Activated CD8-positive, alpha-beta memory T cell treated with anti-CD3 and anti-CD28 coated beads for 1 hour (primary cell): ENCODE data around the gene MOSPD3.

Experiments used
- DNase-seq, 2 donors: peaks; one replicate each; pipeline ENCODE4 v3.0.0-alpha.2; 2020; ENCODE audit warnings: low read depth in 1 of 2; ENCODE audit errors: extremely low read depth in 1 of 2

The MOSPD3 gene

GRCh38 chr7:100575206-100575631 lies 37.1 kb upstream of the MOSPD3 start:
- no peak for DNase-seq

DNA sequence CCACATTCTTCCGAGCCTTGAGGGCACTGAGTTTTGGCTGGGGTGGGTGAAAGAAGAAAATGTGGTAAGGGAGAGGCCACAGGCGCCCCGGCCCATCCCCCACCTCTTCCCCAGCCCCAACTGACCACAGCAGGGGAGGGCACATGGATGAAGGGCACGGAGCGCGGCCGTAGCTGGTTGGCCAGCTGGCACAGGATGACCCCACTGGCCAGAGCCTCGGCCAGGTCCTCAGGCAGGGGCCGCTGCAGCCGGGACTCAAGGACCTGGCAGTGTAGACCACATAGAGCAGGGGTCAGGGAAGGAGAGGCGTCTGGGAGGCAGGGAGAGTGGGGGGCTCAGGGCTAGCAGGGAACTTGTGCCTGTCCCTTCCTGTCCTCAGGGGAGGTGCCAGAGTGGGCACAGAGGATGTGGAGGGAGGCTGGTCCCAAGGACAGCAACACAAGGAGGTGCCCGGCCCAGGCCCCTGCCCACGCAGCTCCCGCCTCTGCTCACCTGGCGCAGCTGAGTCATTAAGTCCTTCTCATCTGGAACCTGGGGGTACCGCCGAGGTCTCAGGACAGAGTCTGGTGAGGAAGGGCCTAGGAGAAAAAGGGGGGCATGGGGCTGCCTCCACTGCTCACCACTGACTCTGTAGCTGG lies 36.5 kb upstream of the MOSPD3 start:
- DNase-seq = no peak

- no peak for DNase-seq
Measured at GRCh38 chr7:100576384-100576993, 35.9 kb upstream of the MOSPD3 start.

GRCh38 chr7:100577103-100577502 lies 35.2 kb upstream of the MOSPD3 start:
- DNase-seq = no peak

DNA sequence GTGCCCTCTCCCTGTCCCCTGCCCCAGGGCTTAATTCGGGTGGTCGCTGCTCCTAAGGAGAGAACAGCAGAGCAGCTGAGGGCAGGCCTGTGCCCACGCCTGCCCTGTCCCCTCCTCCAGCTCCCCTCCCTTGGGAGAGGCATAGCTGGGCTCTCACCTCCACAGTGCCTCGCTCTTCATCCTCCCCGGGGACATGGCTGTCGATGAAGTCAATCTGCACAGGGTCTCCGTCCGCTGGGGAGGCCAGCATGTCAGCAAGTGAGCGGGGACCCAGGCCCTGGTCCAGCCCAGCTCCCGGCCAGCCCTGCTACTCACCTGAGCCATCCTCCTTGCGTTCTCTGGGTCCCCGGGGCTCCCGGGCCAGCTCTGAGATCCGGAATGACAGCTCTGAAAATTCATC lies 34.8 kb upstream of the MOSPD3 start:
- DNase-seq = no peak

DNA sequence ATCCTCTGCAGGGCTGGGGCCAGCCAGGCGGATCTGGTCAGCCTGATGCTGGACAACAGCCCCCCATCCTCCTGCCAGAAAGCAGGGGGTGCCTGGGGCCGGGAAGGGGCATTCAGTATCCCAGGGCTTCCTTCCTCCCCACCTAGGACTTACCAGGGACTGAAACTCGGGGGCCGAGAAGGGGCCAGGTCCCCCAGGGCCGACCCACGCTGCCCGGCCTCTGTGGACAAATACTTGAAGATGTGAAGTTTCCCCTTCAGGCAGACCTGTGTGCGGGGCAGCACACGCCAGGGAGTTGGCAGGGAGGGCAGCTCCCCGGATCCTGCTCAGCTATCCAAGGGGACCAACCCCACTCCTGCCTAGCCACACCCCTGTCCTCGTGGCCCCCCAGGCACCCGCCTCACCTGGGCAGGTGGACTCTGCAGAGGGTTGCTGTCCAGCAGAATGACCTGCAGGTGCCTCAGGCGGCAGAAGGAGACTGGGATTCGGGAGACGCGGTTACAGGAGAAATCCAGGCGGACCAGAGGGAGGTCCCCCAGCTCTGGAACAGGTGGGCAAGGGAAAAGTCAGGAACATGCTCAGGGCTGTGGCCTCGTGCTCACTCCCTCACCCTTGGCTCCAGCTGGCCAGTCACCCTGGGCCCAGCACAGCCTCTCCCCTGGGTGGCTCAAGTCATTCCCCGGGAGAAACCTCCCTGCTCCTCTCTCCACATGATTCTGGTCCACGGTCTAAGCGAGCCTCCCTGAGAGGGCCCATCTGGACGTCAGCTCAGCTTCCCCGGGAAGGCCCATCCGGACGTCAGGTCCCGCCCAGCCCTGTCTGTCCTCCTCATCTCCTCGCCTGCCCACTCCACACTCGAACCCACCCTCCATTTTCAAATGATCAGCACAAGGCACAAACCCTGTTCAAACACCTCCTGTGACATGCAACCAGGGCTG lies 33.8 kb upstream of the MOSPD3 start:
- DNase-seq = no peak

- no peak for DNase-seq
Measured at GRCh38 chr7:100580466-100581283, 31.7 kb upstream of the MOSPD3 start.

GRCh38 chr7:100582041-100582579 lies 30.2 kb upstream of the MOSPD3 start:
- no peak for DNase-seq

DNA sequence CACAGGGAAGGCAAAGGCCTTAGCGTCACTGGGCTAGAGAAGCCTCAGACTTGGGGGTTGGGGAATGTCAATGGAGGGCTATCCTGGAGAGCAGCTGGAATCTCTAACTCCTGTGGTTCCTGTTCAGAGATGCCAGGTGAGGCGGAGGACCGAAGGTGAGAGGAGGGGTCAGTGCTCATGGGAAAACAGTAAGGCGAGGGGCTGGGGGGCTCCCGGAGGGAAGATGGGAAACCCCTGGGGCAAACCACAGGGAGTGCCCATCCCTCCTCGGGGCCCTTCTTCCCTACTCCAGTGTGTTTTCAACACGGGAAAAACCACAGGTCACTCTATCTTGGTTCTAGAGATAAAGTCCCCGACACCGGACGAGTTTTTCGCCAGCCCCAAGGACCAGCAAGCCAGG lies 29.7 kb upstream of the MOSPD3 start:
- no peak for DNase-seq

DNA sequence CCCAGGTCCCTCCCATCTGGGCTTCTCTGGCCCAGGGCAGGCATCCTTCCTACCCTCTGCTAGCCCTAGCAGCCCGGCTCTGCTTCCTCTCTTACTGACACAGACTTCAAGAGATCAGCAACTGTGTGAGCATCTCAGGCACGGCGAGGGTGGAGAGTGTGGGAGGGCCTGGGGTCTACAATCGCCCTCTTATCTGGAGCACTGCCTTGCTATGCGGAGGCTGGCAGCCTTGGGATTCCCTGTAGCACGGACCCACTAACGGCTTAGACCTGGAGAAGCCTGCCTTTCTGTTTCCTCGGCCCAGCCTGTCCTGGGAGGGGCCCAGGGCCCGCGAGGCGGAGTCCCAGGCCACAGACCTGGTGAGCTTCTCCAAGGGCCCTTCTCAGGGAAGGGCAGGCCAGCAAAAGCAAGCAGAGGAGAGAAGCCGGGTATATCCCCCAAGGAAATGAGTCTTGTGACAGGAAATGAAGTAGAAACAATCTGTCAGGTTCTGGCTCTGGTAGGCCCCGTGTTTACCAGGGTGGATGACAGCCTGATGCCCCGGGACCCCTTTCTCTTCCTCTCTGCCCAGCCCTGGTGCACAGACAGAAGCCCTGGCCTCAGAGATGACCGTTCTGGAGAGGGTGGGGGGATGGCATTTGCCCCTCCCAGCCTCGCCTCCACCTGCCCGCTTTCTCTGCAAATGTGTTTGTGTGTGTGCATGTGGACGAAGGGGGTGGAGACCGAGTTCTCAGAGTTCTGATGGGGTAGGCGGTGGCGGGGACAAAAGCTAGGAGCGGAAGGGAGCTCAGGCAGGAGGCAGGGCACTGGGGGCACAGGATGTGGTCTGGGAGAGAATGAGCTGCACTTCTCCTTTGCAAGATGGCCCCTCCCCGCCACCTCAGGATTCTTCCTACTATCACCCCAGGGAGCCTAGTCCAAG lies 28.9 kb upstream of the MOSPD3 start:
- peak in 1 of 2 donors; percentile 33 for DNase-seq

DNA sequence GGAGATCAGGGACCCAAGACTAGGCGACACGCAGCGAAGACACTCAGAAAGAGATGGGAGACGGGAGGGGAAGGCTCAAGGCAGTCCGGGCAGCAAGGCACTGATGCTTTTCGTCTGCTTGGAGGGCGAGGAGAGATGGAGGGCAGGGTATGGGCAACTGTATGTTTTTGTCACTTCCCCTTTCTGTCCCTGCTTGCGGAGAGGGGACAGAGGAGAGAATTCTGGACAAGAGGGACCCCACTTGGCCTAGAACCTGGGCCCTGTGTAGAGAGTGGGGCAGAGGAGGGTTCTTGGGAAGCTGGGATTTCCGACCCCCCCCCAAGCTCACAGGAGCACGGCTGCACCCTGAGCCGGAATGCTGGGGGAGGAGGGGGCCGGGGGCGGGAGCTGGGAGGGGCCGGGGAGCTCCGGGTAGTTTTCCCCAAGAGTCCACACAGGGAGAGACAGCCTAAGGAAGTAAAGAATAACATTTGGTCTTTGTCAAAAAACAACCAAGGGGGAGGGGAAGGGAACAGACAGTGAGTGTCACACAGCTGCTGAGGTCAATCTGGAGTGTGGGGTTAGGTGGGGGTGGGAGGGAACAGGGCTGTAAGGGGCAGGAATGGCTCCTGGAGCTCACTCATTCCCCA lies 28.2 kb upstream of the MOSPD3 start:
- no peak for DNase-seq

GRCh38 chr7:100584683-100585510 lies 27.4 kb upstream of the MOSPD3 start:
- no peak for DNase-seq

GRCh38 chr7:100585511-100586265 lies 26.7 kb upstream of the MOSPD3 start, which contains the start of gene LRCH4:
TSS of gene LRCH4 (minus strand) at chr7:100586129. CDS start at chr7:100586100, 29 bp downstream.
- peak in 1 of 2 donors; percentile 43 for DNase-seq

GRCh38 chr7:100586266-100587025 lies 25.9 kb upstream of the MOSPD3 start, which contains the start of gene FBXO24:
TSS of gene FBXO24 (plus strand) at chr7:100586328. CDS start at chr7:100586626, 298 bp downstream.
- peak; percentile 97 for DNase-seq

DNA sequence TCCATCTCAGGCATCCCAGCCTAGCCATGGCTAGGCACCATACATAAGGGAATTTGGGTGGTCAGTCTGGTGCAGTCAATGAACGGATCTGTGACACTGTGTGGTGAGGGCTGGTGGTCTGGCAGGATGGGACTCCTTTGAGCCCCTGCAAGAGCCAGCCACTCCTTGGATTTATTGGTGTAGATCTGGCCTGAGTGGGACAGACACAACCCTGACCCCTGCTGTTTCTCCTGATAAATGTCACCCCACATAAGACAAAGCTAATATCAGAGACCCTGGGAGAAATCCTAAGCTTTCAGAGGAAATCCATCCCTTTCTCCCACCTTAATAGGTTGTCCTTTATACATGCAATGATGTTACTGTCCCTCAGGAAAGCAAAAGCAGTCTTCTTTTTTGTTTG lies 23.9 kb upstream of the MOSPD3 start:
- no peak for DNase-seq

- DNase-seq = no peak
Measured at GRCh38 chr7:100589341-100589947, 22.9 kb upstream of the MOSPD3 start.
